ENCODE data around the gene AATF.

AATF gene

DNA sequence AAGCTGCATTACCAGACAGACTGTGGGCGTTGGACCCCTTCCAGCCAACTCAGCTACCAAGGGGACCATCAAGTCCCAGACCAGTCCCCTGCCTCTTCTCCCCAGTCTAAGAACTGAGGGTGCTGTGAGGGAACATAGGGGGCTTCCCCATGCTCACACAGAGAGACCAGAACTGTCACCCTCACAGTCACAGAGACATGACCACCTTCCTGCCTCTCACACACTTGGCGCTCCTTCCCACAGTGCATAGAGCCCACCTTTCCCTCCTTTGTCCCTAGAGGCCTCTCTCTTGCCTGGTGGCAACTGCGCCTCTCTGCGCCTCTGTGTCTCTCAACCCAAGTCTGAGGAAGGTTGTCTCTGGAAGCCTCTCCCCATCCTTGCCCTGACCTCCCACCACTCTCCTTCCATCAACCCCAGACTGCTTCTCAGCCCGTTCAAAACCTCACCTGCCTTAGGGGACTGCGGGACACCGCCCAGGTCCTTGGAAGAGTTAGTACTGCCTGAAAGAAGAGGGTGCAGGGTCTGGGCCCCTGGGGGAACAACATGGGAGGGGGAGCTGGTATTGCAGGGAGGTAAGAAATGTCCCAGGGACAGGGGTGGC lies 17.6 kb upstream of the AATF start:
- DNase-seq (ENCODE audit: low read depth): no peak

DNA sequence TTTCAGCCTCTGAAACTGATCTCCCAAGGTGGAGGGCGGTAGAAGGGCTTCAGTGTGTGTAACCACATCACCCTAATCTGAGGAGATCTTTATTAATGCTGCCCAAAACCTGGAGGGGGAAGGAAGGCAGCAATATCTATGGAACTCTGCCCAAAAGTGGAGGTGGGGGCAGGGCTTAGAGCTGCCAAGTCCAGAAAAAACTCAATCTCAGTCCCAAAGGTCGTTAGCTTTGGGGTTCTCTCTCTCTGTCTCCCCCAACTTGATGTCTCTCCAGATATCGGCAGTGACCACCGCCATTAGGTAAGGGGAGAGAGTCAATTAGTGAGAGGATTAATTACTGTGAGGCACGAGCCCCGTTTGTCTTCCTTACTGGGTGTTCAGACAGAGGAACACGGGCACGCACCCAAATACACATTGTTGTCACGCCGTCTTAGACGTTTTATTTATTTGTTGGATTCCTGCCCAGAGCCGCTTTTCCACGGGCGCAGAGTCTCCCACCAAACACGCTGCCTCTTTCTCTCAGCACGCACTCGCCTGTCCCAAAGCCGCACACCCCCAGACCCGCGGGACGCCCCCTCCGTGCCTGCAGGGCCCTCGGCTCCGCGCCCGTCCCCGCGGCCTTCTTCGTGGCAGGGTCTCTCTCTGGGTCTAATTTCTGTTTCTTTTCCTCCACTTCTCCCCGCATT lies 16.9 kb upstream of the AATF start:
- DNase-seq (ENCODE audit: low read depth): no peak

DNA sequence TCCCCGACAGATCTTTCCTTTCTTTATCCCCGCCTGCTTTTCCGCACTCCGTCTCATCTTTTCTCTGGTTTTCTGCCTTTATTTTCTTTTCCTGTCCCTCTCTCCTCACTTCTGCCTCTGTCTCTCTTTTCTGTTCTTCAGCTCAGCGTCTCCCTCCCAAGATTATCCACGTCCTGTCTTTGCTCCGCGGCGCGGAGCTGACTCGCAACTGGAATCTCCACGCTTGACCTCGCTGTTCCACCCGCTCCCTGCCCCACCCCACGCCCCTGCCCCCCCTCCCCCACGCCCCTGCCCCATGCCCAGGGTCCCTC lies 16.4 kb upstream of the AATF start:
- no peak for DNase-seq (ENCODE audit: low read depth)

DNA sequence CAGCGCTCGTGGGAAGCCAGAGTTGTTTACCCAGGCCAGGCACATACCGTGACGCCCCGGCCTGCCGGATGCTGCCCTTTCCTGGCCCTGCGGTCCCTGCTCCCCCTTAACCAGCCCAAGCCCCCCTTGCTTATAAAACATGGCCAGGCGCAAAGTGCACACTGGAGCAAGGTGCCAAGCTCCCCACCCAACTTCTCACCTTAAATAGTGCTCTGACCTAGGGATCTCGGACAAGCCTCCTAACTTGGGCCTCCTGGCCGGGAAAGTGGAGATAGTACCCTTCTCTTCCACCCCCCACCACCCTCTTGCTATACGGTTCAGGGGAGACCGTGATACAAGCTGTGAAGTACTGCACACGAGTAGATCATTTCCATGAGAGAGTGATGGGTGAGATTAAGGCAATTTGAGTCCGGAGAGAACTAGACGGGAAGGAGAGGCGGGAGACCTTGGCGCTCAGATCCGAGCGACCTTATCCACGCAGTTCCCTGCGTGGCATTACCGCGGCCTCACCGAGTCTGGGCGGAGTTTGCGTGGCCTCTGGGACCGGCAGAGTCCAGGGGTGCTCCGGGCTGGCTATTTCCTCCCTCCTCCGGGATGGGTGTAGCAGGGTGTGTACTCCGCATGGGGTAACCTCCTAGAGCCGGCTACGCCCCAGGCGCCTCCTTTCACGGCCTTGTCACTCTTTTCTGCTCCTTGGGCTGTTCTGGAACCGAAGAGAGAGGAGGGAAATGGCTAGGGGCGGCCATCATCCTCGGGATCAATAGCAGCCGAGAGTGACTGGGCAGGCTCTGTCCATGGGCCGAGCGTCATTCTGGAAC lies 15.9 kb upstream of the AATF start:
- no peak for DNase-seq (ENCODE audit: low read depth)

DNA sequence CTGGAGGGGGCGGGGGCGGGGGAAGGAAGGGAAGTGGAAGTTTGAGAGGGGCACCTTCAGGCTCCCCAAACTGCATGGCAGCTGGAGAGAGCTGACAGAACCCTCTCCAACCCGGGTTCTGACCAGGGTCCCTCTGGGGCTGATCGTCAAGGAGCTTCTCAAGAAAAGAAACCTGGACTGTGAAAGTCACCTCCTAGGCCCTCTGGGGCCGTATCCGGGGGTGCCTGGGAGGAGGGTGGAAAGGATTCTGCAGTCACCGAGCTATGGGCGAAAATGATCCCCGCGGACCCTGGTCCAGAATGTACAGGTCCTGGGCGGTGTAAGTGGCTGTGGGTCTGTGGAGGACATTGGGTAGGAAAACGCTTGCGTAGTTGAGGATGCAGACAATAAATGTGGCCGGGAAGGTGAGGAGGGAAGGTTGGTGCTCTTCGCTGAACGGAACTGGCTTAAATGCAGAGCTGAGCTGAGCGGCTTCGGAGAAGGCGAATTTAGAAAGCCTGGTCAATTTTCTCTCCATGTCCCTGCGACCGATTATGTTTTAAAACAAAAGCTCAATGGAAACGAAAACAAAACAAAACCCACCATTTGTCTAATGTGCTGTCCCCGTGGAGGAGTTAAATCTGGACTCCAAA lies 15.1 kb upstream of the AATF start:
- DNase-seq (ENCODE audit: low read depth): no peak

DNA sequence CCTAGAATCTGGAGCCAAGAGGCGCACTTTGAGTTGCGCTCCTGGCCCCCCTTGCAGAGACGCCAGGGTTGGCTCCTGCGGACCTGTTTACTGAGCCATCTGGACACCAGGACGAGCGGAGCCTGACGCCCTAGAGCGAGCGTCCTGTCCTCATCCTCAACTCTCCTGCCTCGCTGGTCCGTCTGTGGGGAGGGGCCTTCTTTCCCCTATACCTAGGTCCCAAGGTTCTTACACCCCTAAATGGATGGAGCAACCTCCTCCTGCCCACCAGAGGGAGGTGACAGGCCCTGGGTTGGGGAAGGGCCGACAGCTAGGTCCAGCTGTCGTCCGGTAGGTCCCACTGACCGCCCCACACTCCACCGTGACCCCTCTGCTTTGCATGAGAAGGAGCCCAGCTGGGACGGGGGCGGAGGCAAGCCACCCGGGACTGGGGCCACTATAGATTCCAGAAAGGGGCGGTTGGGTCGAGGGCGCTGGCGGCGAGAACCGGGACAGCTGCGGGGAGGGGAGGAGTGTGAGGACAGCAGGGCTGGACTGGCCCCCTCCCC lies 14.5 kb upstream of the AATF start:
- DNase-seq (ENCODE audit: low read depth): no peak

DNA sequence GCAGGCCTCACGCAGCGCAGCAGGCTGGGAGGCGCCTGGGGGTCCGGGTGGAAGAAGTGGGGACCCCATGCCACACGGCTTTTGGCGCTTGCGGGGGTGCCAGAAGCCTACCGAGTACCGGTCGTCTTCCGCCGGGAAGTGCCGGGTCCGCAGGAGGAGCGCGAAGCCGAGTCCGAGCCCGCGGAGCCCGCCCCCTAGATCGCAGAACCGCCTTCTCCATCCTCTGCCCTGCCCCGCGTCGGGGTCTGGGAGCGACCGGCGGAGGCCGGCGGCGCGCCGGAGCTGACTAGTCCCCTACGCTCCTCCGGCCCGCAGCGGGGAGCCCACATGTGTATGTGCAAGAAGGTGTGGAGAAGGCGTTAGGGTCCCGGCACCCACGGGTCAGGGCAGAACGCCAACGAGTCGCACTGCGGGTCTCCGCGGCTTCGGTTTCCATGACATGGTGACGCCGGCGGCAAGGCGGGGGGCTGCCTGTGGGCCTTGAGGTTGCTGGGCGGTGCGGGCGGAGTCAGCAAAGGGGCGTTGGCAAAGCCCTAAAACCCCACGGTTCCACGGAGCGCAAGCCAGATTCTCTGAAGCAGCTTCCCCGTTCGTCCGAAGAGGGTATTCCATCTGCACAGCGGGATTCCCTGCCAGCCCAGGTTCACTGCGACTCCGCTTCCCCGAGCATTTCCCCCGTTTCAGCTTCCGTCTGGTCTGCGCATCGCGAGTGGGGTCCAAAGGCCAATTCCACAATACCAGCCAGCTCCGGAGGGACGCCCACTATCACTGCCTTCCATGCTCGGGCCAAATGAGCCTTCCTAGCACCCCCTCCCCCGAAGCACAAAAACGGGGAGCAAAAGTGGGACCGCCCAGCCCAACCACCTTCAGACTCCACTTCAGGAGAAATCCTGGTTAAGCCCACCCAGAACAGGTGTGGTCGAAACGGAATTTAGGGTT lies 13.8 kb upstream of the AATF start:
- no peak for DNase-seq (ENCODE audit: low read depth)

DNA sequence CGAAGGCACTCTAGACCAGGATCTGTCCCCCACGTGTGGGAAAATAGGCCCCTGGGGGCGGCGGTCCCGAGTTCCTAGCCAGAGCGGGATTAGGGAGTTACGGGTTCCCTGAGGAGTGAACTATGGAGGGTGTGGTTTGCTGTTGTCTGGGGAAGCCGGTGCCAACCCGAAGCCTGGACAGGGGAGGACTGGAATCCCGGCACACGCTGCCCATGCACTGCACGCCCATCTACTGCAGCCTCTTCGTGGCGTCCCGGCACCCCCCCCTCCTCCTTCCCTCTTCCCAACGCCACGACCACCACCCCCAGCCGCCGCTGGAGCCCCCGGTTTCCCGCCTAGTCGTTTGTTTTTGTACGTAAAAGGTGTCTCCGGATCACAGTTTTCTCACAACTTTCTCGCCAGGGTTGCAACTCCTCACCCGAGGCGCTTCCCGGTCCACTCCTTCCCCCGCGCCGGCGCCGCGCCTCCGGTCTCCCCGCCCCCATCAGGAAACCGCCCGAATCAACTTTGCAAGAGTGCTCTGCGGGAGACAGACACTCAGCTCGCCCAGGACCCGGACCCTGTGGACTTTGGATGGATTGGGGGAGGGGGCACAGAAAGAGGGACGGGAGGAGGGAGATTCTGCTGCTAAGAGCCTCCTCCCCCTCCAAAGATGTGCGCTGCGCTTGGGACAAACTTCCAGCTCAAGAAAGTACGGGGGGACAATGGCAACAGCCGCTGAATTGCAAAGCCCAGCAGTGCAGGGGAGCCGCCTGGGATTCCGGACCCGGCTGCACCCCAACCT lies 12.9 kb upstream of the AATF start:
- DNase-seq (ENCODE audit: low read depth): no peak

DNA sequence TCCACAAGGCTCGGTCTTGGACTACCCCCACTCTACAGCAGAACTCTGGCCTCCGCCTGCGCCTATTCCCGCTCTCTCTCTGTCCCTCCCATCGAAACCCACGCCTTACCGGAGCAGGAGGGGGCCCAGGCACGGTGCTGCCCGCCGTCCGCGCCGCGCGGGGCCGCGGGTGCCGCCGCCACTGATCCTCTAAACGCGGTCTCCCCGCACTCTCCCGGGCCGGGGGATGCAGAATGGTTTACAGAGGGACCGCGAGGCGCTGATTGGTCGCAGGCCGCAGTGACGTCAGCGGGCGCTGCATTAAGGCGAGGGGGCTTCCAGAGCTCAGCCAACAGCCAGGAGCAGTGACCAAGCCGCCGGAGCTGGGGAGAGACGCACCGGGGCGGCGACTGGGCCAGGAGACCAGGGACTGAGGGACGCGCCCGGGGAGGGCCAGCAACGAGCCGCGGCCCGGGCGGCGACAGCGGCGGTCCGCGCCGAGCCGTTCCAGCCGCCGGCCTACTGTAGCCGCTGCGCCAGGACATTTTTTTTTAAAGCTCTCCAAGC lies 12.2 kb upstream of the AATF start:
- DNase-seq (ENCODE audit: low read depth): no peak

DNA sequence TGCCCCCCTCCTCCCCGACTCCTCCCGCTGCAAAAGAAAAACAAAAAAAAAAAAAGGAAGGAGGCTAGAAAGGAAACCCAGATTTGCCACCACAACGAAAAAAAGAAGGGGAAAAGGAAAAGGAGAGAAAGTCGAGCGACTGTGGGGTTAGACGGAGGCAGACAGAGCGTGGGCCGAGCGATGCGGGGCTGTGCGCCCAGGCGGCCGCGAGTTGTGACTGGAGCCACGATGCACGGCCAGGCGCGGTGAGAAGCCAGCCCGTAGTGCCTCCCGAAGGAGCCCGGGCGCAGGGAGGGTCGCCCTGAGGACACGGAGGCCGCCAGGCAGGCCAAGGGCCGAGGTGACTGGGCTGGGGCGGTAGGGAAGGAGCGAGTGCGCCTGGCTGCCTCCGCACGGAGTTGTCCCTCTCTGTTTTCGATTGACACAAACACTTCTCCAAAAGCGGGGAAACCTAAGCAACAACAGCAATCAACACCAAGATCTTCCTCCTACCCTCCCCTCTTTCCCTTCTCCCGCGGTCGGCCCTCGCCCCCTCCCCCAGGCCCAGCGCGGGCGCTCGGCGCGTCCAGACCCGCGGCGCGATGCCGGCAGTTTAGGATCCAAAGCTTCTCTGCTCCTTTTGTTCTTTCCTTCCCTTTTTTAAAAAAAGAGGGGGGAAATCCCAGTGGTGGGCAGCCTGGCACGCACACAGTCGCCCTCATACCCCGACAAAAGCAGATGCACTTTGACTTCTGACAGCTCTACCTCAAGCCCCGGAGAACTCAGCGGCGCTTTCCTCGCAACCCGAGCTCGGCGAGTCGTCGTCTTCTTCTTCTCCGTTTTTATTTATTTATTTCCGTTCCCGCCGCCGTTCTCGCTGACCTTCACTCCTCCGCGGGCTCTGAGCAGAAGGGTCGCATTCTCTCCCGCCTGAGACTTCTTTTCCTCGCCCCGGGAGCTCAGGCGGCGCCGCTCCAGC lies 11.5 kb upstream of the AATF start, which contains the start of gene LHX1:
Gene LHX1 (plus strand): TSS at position 475 of the 958 bp plus-strand sequence. CDS start 723 bp downstream, outside the sequence.
- no peak for DNase-seq (ENCODE audit: low read depth)

DNA sequence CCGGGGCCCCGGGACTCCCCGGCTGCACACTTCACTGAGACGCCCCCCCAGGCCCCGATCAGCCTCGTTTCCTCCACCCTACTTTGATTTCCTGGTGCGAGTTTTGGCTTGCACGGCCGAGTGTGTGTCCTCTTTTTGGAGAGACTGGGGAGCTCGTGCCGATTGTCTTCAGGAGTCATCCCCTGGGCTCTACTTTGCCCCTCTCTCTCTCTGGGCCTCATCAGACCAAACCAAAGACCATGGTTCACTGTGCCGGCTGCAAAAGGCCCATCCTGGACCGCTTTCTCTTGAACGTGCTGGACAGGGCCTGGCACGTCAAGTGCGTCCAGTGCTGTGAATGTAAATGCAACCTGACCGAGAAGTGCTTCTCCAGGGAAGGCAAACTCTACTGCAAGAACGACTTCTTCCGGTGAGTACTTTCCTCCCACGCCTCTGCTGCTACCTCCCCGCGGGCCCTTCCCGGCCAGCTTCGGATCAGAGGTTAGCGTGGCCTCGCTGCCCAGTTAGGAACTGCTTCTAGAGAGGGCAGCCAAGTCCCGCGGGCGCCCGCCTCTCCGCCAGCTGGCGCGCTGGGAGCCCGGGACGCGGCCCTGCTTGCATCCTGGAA lies 10.7 kb upstream of the AATF start:
- no peak for DNase-seq (ENCODE audit: low read depth)

DNA sequence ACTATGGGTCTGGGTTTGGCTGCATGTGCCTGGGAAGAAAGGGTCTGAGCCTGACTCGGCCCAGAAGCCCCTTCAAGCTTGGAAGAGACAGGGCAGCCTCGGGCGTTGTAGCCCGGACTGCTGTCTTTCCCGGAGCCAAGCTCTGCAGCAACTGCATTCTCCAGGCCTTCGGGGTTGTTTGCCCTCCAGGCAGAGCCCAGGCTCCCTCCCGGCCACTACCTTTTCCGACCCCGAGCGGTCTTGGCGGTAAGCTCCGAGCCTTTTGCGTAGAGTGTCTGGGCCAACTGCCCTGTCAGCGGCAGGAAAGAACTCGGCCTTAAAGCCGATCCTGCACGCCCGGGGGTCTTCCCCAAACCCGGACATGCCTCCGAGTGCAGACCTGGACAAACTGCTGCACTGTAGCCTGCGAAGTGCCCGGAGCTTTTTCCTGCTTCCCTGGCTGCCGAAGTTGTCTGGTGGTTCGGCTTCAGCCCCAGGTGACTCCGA lies 10.1 kb upstream of the AATF start:
- DNase-seq (ENCODE audit: low read depth): no peak

DNA sequence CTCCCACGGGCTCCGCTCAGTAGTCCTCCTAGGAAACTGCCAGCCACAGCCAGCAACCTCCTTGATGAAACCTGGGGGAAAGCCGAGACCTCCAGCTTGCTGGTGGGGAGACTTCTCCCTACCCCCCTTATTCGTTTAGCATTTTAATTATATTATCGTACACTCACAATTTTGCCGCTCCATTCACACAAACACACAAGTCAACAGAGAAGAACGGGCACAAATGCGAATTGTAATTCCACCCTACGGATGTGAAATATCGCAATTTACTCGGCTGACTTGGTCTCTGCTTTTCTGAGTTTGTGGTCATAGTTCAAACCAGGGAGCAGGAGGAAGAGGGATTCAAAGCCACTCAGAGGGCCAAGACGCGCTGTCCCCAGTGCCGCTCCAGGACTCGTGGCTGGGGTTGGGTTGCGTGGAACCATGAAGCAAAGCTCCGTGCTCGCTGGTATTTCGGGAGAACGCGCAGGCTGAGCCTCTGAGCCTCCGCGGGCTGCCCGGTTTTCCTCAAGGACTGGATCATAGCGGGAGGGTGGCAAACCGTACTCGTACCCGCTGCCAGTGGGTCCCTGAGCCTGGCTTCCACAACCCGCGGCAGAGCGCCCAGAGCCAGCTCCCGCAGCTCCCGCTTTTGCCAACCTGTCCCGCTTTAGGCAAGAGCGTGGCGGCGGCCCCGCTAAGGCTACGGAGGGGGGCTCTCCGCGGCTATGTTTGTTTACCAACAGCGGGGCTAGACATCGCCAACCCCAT lies 9.5 kb upstream of the AATF start:
- no peak for DNase-seq (ENCODE audit: low read depth)

DNA sequence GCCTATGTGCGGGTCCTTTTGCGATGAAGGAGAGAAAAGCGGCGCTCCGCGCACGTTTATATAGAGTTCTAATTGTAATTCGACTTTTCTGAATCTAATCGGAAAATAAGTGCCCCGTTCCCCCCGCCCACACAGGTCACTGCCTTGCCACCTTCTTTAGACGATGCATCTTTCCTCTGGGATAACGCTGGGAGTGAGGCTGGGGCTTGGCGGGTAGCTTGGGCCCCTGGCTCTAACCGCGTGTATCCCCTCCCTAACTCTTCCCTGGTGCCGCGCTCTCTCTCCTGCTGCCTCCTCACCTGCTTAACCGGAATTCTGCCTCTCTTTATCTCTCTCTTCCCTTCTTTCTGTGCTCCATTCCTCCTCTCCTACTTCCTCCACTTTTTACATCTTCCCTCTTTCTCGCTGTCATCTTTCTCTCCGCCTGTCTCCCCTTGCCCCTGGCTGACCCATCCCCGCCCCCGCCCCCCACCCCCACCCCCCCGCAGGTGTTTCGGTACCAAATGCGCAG lies 8.9 kb upstream of the AATF start:
- DNase-seq (ENCODE audit: low read depth): no peak

DNA sequence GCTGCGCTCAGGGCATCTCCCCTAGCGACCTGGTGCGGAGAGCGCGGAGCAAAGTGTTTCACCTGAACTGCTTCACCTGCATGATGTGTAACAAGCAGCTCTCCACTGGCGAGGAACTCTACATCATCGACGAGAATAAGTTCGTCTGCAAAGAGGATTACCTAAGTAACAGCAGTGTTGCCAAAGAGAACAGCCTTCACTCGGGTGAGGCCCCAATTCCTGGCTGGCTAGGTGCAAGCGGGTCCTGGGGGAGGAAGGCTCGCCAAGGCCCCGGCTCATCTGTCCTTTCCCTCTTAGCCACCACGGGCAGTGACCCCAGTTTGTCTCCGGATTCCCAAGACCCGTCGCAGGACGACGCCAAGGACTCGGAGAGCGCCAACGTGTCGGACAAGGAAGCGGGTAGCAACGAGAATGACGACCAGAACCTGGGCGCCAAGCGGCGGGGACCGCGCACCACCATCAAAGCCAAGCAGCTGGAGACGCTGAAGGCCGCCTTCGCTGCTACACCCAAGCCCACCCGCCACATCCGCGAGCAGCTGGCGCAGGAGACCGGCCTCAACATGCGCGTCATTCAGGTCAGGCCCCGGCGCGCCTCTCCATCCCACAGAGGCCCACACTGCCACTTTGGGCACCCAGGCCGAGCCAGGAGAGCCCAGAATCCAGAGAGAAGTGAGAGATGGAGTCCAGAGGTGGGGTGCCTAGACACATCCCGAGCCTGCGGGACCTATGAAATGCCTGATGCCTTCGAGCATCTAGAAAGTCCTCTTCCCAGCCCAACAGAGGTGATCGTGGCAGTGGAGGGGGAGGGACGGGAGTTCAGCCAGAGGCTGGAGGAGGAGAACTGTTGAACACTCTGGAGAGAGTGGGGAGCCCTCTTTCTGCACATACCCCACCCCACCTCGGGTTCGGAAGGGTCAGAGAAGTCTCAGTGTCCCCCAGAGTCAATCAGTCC lies 8.2 kb upstream of the AATF start:
- no peak for DNase-seq (ENCODE audit: low read depth)

DNA sequence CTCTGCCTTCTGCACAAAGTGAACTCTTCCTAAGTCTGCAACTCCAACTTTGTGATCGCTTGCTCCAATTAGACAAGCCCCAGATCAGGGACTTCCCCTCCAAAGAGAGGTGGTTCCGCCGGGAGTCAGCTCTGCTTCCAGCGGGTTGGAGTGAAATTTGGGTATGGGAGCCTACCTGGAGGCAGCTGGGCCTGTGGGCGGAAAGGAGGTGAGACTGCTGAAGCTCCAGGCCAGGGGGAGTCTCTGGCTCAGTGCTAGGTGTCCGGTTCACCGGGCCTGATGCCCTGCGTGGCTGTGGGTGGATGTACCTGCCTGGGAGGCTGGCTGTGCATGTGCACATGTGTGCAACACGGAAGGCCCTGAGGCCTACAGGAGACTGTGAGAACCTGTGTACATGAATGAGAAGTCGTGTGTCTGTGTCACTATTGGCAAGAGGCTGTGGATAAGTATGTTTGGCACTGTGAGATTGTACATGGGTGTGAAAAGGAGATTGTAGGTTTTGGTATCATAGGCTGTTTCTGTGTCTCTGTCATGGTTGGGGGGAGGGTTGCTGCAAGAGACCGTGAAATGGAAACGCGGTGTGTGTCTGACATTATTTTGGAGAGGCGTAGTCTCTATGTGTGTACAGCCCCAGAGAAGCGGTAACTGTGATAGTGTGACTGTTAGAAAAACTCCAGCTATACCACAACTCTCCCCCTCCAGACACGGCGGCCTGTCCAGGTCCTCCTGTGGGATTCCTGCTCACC lies 7.3 kb upstream of the AATF start:
- DNase-seq (ENCODE audit: low read depth): no peak

Data from stimulated activated CD8-positive, alpha-beta memory T cell treated with anti-CD3 and anti-CD28 coated beads, Interleukin-15, amount 100 ng/mL, for 24 hours (primary cell).